Breast epithelium (tissue), 3 donors: ENCODE data around the gene MSL3B.

Experiments
- CTCF ChIP-seq, 3 donors: fragments of 450-650 bp; IDR thresholded peaks; one replicate each; pipeline ENCODE4 v1.5.1; 2016 to 2017; ENCODE audit warnings: antibody characterized with exemption in 3 of 3, mild to moderate bottlenecking in 3 of 3, moderate library complexity in 3 of 3
- POLR2A ChIP-seq: fragments of 450-650 bp; IDR thresholded peaks from one replicate; pipeline ENCODE4 v1.6.1; 2016; ENCODE audit warnings: antibody characterized with exemption, mild to moderate bottlenecking, moderate library complexity
- POLR2AphosphoS5 ChIP-seq, 3 donors: sonication (generic); formaldehyde crosslinking; IDR thresholded peaks; one replicate each; pipeline ENCODE4 v1.6.1; 2017; ENCODE audit warnings: antibody characterized with exemption in 3 of 3

- no peak for TF ChIP-seq POLR2AphosphoS5 (IDR thresholded peaks at IDR 0.05)
- no peak for TF ChIP-seq CTCF (IDR thresholded peaks at IDR 0.05)
- TF ChIP-seq POLR2A = no peak
Observed at GRCh38 chr2:233867993-233868532, at the start of gene MSL3B.
